Endodermal cell (in vitro differentiated cells): Measurements from ENCODE around the gene CST9. TPM values are rescaled to one million over a fixed set of nuclear protein-coding genes. Genes with fewer than 3 reads are reported as not detected.

Experiments
- DNase-seq: peaks from one replicate; pipeline ENCODE4 v3.0.0-alpha.2; 2017
- H3K27ac ChIP-seq: 2 replicates; pipeline ENCODE4 v1.5.1; 2013; ENCODE audit warnings: mild to moderate bottlenecking, low read depth, low read length, moderate library complexity
- H3K27me3 ChIP-seq: 2 replicates; pipeline ENCODE4 v1.6.1; 2013; ENCODE audit warnings: mild to moderate bottlenecking, low read length, moderate library complexity; ENCODE audit not compliant: insufficient read depth, control insufficient read depth, poor library complexity, severe bottlenecking
- H3K36me3 ChIP-seq: 2 replicates; pipeline ENCODE4 v1.7.0; 2013; ENCODE audit warnings: mild to moderate bottlenecking, low read length, moderate library complexity; ENCODE audit not compliant: control insufficient read depth, insufficient read depth
- H3K4me1 ChIP-seq: one replicate; pipeline ENCODE4 v1.7.0; 2013; ENCODE audit warnings: low read length; ENCODE audit not compliant: control insufficient read depth, insufficient read depth
- H3K4me3 ChIP-seq: 2 replicates; pipeline ENCODE4 v1.5.1; 2013; ENCODE audit warnings: mild to moderate bottlenecking, low read length, moderate library complexity
- H3K9ac ChIP-seq: 2 replicates; pipeline ENCODE4 v1.6.1; 2013; ENCODE audit warnings: mild to moderate bottlenecking, low read length, moderate library complexity; ENCODE audit not compliant: poor library complexity, severe bottlenecking; ENCODE audit errors: extremely low read depth
- H3K9me3 ChIP-seq: 2 replicates; pipeline ENCODE4 v1.6.1; 2013; ENCODE audit warnings: mild to moderate bottlenecking, low read length, moderate library complexity; ENCODE audit not compliant: control insufficient read depth
- H3K27ac Mint-ChIP-seq: 2 replicates; pipeline ENCODE4 v1.8.0; 2020; ENCODE audit warnings: mixed read lengths
- H3K27me3 Mint-ChIP-seq: 2 replicates; pipeline ENCODE4 v1.8.0; 2021; ENCODE audit warnings: mild to moderate bottlenecking, mixed read lengths; ENCODE audit not compliant: insufficient read depth
- H3K36me3 Mint-ChIP-seq: 2 replicates; pipeline ENCODE4 v1.8.0; 2020; ENCODE audit warnings: low read depth, mixed read lengths
- H3K4me1 Mint-ChIP-seq: 2 replicates; pipeline ENCODE4 v1.8.0; 2020; ENCODE audit warnings: mixed read lengths
- H3K4me3 Mint-ChIP-seq: 2 replicates; pipeline ENCODE4 v1.8.0; 2020; ENCODE audit warnings: mild to moderate bottlenecking, moderate library complexity, mixed read lengths
- H3K9me3 Mint-ChIP-seq: 2 replicates; pipeline ENCODE4 v1.8.0; 2020; ENCODE audit warnings: mild to moderate bottlenecking, mixed read lengths
- WGBS, 2 experiments: methylation state at CpG; one replicate each; pipeline versions ENCODE4 v1.1.5 to v1.1.7; 2013; ENCODE audit warnings: missing lambda C conversion rate in 2 of 2, mixed read lengths in 1 of 2; ENCODE audit not compliant: insufficient coverage in 1 of 2, insufficient read length in 1 of 2; 5-methylcytosine and 5-hydroxymethylcytosine counted together
- total RNA-seq, 2 donors: library from RNA; stranded (reverse); fragmentation: NEBNext Ultra II Directional in 1 of 2; extraction: Animal tissue kit (Norgen Biotek cat#: 25700) in 1 of 2; gene quantifications; 2 replicates in 1 of 2; 3 replicates in 1 of 2; pipeline ENCODE4 v1.2.1, GENCODE V29; 2021
- TF ChIP-seq, protein P1 (sequence below): fragments of 200-600 bp; sonication (generic); conservative IDR thresholded peaks from 2 replicates; pipeline ENCODE4 v1.5.0; 2021; ENCODE audit warnings: antibody characterized with exemption, mild to moderate bottlenecking

The CST9 gene
- total RNA-seq, 2 donors from 2014 or later: not detected

DNA sequence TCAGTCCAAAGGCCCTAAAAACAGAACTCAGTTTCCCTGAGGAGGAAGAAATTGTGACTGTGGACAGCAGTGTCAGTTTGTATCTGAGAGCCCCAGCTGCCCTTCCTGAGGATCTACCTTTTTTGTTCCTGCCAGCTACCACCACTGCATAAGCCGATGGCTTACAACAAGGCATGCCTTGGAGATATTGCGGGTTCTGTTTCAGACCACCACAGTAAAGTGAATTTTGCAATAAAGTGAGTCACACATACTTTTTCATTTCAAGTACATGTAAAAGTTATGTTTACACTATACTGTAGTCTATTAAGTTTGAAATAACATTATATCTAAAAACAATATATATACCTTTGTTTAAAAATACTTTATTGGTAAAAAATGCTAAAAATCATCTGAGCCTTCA is 41.6 kb upstream of the CST9 start:
- no peaks in the 10 kb centered on the region for H3K9me3 ChIP-seq
- H3K4me1 ChIP-seq: peaks cover 4% of the 10 kb centered on the region
- no peak overlapping the region for H3K9ac ChIP-seq
- no peaks in the 10 kb centered on the region for H3K36me3 ChIP-seq
- no peaks in the 10 kb centered on the region for H3K27me3 ChIP-seq
- Mint-ChIP-seq H3K36me3 (no peaks in the 10 kb centered on the region), H3K4me1 (peaks cover 2% of the 10 kb centered on the region), H3K9me3 (no peaks in the 10 kb centered on the region), H3K27me3 (peaks cover 4% of the 10 kb centered on the region), H3K27ac (no peak overlapping the region), H3K4me3 (no peak overlapping the region)
- DNase-seq: peak; percentile 8
- H3K4me3 ChIP-seq: no peak overlapping the region
- no peak overlapping the region for H3K27ac ChIP-seq
- 100% methylated on average over 2 of the region's 2 CpGs; no CpG with 5 or more reads in 1 of the 2 experiments for WGBS, 2 experiments
- TF ChIP-seq, protein P1, sequence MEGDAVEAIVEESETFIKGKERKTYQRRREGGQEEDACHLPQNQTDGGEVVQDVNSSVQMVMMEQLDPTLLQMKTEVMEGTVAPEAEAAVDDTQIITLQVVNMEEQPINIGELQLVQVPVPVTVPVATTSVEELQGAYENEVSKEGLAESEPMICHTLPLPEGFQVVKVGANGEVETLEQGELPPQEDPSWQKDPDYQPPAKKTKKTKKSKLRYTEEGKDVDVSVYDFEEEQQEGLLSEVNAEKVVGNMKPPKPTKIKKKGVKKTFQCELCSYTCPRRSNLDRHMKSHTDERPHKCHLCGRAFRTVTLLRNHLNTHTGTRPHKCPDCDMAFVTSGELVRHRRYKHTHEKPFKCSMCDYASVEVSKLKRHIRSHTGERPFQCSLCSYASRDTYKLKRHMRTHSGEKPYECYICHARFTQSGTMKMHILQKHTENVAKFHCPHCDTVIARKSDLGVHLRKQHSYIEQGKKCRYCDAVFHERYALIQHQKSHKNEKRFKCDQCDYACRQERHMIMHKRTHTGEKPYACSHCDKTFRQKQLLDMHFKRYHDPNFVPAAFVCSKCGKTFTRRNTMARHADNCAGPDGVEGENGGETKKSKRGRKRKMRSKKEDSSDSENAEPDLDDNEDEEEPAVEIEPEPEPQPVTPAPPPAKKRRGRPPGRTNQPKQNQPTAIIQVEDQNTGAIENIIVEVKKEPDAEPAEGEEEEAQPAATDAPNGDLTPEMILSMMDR: no peak

GRCh38 chr20:23646106-23646873 is 40.6 kb upstream of the CST9 start:
- Mint-ChIP-seq H3K27me3 (peaks cover 4% of the 10 kb centered on the region), H3K27ac (no peak overlapping the region), H3K9me3 (no peaks in the 10 kb centered on the region), H3K4me1 (peaks cover 2% of the 10 kb centered on the region), H3K36me3 (no peaks in the 10 kb centered on the region), H3K4me3 (no peak overlapping the region)
- H3K27me3 ChIP-seq: no peaks in the 10 kb centered on the region
- H3K9me3 ChIP-seq: no peaks in the 10 kb centered on the region
- no peaks in the 10 kb centered on the region for H3K36me3 ChIP-seq
- H3K9ac ChIP-seq: no peak overlapping the region
- WGBS, 2 experiments: 89 to 91% methylated on average over 3 to 4 of the region's 4 CpGs
- peaks cover 4% of the 10 kb centered on the region for H3K4me1 ChIP-seq
- DNase-seq: no peak
- TF ChIP-seq, protein P1: no peak
- no peak overlapping the region for H3K4me3 ChIP-seq
- no peak overlapping the region for H3K27ac ChIP-seq

- Mint-ChIP-seq H3K27me3 (peaks cover 4% of the 10 kb centered on the region), H3K4me3 (no peak overlapping the region), H3K36me3 (no peaks in the 10 kb centered on the region), H3K9me3 (no peaks in the 10 kb centered on the region), H3K4me1 (peaks cover 2% of the 10 kb centered on the region), H3K27ac (no peak overlapping the region)
- Histone ChIP-seq H3K27me3 (no peaks in the 10 kb centered on the region), H3K4me3 (no peak overlapping the region), H3K9ac (no peak overlapping the region), H3K9me3 (no peaks in the 10 kb centered on the region), H3K36me3 (no peaks in the 10 kb centered on the region), H3K27ac (no peak overlapping the region), H3K4me1 (peaks cover 4% of the 10 kb centered on the region)
- WGBS, 2 experiments: 93 to 100% methylated on average over 1 of the region's 1 CpG
- no peak for DNase-seq
- TF ChIP-seq, protein P1: no peak
Observed at GRCh38 chr20:23645575-23645974, 39.9 kb upstream of the CST9 start.
